Breast epithelium (tissue), 3 donors: ENCODE data around the gene BOLA1.

Experiments used
- CTCF ChIP-seq, 3 donors: fragments of 450-650 bp; IDR thresholded peaks; one replicate each; pipeline ENCODE4 v1.5.1; 2016 to 2017; ENCODE audit warnings: antibody characterized with exemption in 3 of 3, mild to moderate bottlenecking in 3 of 3, moderate library complexity in 3 of 3
- POLR2A ChIP-seq: fragments of 450-650 bp; IDR thresholded peaks from one replicate; pipeline ENCODE4 v1.6.1; 2016; ENCODE audit warnings: antibody characterized with exemption, mild to moderate bottlenecking, moderate library complexity
- POLR2AphosphoS5 ChIP-seq, 3 donors: sonication (generic); formaldehyde crosslinking; IDR thresholded peaks; one replicate each; pipeline ENCODE4 v1.6.1; 2017; ENCODE audit warnings: antibody characterized with exemption in 3 of 3

GRCh38 chr1:149936992-149937705 lies 37.8 kb downstream of the BOLA1 start:
- no peak for TF ChIP-seq CTCF (IDR thresholded peaks at IDR 0.05)
- no peak for TF ChIP-seq POLR2AphosphoS5 (IDR thresholded peaks at IDR 0.05)
- no peak for TF ChIP-seq POLR2A
